HepG2 (cell line): ENCODE data around the gene ZNF254. TPM values are rescaled to one million over a fixed set of nuclear protein-coding genes. Genes with fewer than 3 reads are reported as not detected.

ENCODE experiments used
- ATAC-seq: fragments of 200-7000 bp; cut with Tn5 transposase; 3 replicates; pipeline ENCODE4 v1.9.1; 2020; ENCODE audit warnings: mild to moderate bottlenecking, moderate library complexity
- BruUV-seq: library from RNA; stranded (reverse); fragments of 400-500 nt; replicated peaks from 2 replicates; lab custom pipeline; 2021; lab: Mats Ljungman, UMichigan
- CTCF ChIA-PET: fragments of 300-600 bp; formaldehyde crosslinking; extraction: SDS; loops from one replicate; lab custom pipeline; 2021; ENCODE audit warnings: low total read pairs, inconsistent platforms, low intra/inter-chr PET ratio; lab: Yijun Ruan, JAX
- POLR2A ChIA-PET: fragments of 350-600 bp; sonication (Branson Sonifier 250); formaldehyde crosslinking; loops from one replicate; lab custom pipeline; 2020; ENCODE audit warnings: antibody characterized with exemption, inconsistent platforms; lab: Yijun Ruan, JAX
- DNase-seq: peaks from one replicate; pipeline ENCODE4 v3.0.0-alpha.2; 2015; ENCODE audit warnings: low spot score
- FAIRE-seq: peaks from 3 replicates; lab custom pipeline; 2011; peaks lifted over from hg19 to GRCh38; lab: Jason Lieb, UNC
- H2AFZ ChIP-seq: one replicate; pipeline ENCODE4 v1.6.1; 2011; ENCODE audit warnings: low read length, inconsistent platforms
- H3K27ac ChIP-seq: fragments of 300-600 bp; 3 replicates; pipeline ENCODE4 v1.8.0; 2011; ENCODE audit warnings: mixed run types, mild to moderate bottlenecking, mixed read lengths, low read length, inconsistent platforms; ENCODE audit not compliant: insufficient read depth; ENCODE audit errors: extremely low read length
- H3K27me3 ChIP-seq, 2 experiments: fragments of 200-600 bp in 1 of 2; 2 replicates in 1 of 2; 3 replicates in 1 of 2; pipeline versions ENCODE4 v1.6.0 to v1.8.0; 2011; ENCODE audit warnings: low read length in 2 of 2, mild to moderate bottlenecking in 2 of 2, moderate library complexity in 2 of 2, inconsistent platforms in 1 of 2; ENCODE audit not compliant: insufficient read depth in 2 of 2, control insufficient read depth in 1 of 2
- H3K36me3 ChIP-seq, 2 experiments: fragments of 200-600 bp in 1 of 2; replicated peaks in 1 of 2; 2 replicates in 1 of 2; 3 replicates in 1 of 2; pipeline versions ENCODE4 v1.5.1 to v1.8.0; 2011; ENCODE audit warnings: low read length in 2 of 2, inconsistent platforms in 1 of 2; ENCODE audit not compliant: insufficient read depth in 2 of 2, control insufficient read depth in 1 of 2
- H3K4me1 ChIP-seq: 2 replicates; pipeline ENCODE4 v1.5.1; 2012; ENCODE audit warnings: low read length, inconsistent platforms; ENCODE audit not compliant: insufficient read depth
- H3K4me2 ChIP-seq: 2 replicates; pipeline ENCODE4 v1.6.0; 2011; ENCODE audit warnings: low read depth, low read length, inconsistent platforms
- H3K4me3 ChIP-seq, 3 experiments: fragments of 200-600 bp in 1 of 3; sonication (generic), shearing (Covaris generic) in 1 of 3; replicated peaks in 1 of 3; 2 replicates each; pipeline ENCODE4 v1.5.1; 2011 to 2016; ENCODE audit warnings: low read length in 3 of 3, inconsistent platforms in 2 of 3, low read depth in 2 of 3, mild to moderate bottlenecking in 2 of 3, control low read depth in 1 of 3, mixed read lengths in 1 of 3; ENCODE audit not compliant: insufficient read depth in 1 of 3
- H3K79me2 ChIP-seq: one replicate; pipeline ENCODE4 v1.6.1; 2011; ENCODE audit warnings: low read length, inconsistent platforms; ENCODE audit not compliant: insufficient read depth
- H3K9ac ChIP-seq: 2 replicates; pipeline ENCODE4 v1.6.0; 2011; ENCODE audit warnings: mild to moderate bottlenecking, low read depth, low read length, inconsistent platforms; ENCODE audit not compliant: insufficient read depth
- H3K9me3 ChIP-seq: 2 replicates; pipeline ENCODE4 v1.5.1; 2012; ENCODE audit warnings: mild to moderate bottlenecking, low read length
- H4K20me1 ChIP-seq: 2 replicates; pipeline ENCODE4 v1.6.0; 2011; ENCODE audit warnings: inconsistent platforms, mild to moderate bottlenecking, low read length, moderate library complexity; ENCODE audit not compliant: insufficient read depth
- CEBPZ ChIP-seq: IDR thresholded peaks from 2 replicates; pipeline ENCODE4 v1.6.1; 2012; ENCODE audit warnings: low read length, improper control_type of control experiment
- ETS1 ChIP-seq: sonication (generic); formaldehyde crosslinking; IDR thresholded peaks from 2 replicates; pipeline ENCODE4 v1.4.0; 2020; ENCODE audit warnings: missing genetic modification reagents
- HDAC2 ChIP-seq: sonication (generic); formaldehyde crosslinking; IDR thresholded peaks from 2 replicates; pipeline ENCODE4 v1.4.0; 2020; ENCODE audit warnings: missing genetic modification reagents
- IRF2 ChIP-seq: IDR thresholded peaks from 2 replicates; pipeline ENCODE4 v1.6.1; 2018; ENCODE audit warnings: missing genetic modification reagents, missing compliant biosample characterization
- KDM4B ChIP-seq: sonication (generic); formaldehyde crosslinking; IDR thresholded peaks from 2 replicates; pipeline ENCODE4 v1.4.0; 2020; ENCODE audit warnings: missing genetic modification reagents
- MTERF4 ChIP-seq: sonication (generic); formaldehyde crosslinking; IDR thresholded peaks from 2 replicates; pipeline ENCODE4 v1.8.0; 2023; ENCODE audit warnings: mild to moderate bottlenecking, missing genetic modification reagents
- ZBTB40 ChIP-seq, 2 experiments: fragments of 450-650 bp in 1 of 2; sonication (generic) in 1 of 2; formaldehyde crosslinking in 1 of 2; IDR thresholded peaks; 2 replicates each; pipeline versions ENCODE4 v1.6.1 to v1.8.0; 2016 to 2022; ENCODE audit warnings: antibody characterized with exemption in 1 of 2, mild to moderate bottlenecking in 1 of 2, missing genetic modification reagents in 1 of 2
- ZNF468 ChIP-seq: sonication (generic); formaldehyde crosslinking; IDR thresholded peaks from 2 replicates; pipeline ENCODE4 v1.8.0; 2022; ENCODE audit warnings: mild to moderate bottlenecking, moderate library complexity, missing genetic modification reagents
- WGBS: methylation state at CpG from one replicate; pipeline ENCODE4 v1.1.6; 2017; ENCODE audit warnings: low lambda C conversion rate; 5-methylcytosine and 5-hydroxymethylcytosine counted together
- in situ Hi-C: cut with HindIII; loops from 2 replicates; pipeline ENCODE4 v1.10.0; 2017; ENCODE audit warnings: low pct_unique_long_range_greater_than_20kb; ENCODE audit not compliant: extremely low pct_ligation_motif_present
- intact Hi-C: fragments of 100-400 bp; cut with micrococcal nuclease; formaldehyde crosslinking; loops from one replicate; pipeline ENCODE4 v1.10.0; 2022; ENCODE audit not compliant: unreplicated experiment
- polyA plus RNA-seq, 8 experiments: library from polyadenylated mRNA; depleted of rRNA in 3 of 8; stranded (reverse) in 7 of 8; unstranded in 1 of 8; fragments of >200 nt; fragmentation: Illumina TruSeq in 4 of 8; extraction: Trizol in 4 of 8; gene quantifications; 2 replicates each; pipeline versions ENCODE4 v1.2.1 to v1.2.3, GENCODE V29; 2011 to 2016; ENCODE audit warnings: low read depth in 4 of 8, missing spikeins in 1 of 8, mixed read lengths in 1 of 8; ENCODE audit not compliant: insufficient read depth in 1 of 8
- total RNA-seq, 5 experiments: library from RNA; depleted of rRNA; stranded (reverse); fragments of >200 nt; fragmentation: Illumina TruSeq; extraction: Trizol; gene quantifications; 2 replicates each; pipeline ENCODE4 v1.2.3, GENCODE V29; 2016; ENCODE audit warnings: low read depth in 1 of 5

The ZNF254 gene
- total and polyA plus RNA-seq, 2 of the 13 experiments (the other 11 are each of a cell fraction or from before 2014, with no cell fraction given), result 2.6 to 4.6 TPM

- no peak for TF ChIP-seq ETS1
Observed at GRCh38 chr19:24177686-24178085, 90.7 kb downstream of the ZNF254 start (continued).

- H3K9me3 ChIP-seq, result peaks cover 24% of the 10 kb centered on the region
- H3K4me1 ChIP-seq, result no peaks in the 10 kb centered on the region
- H3K27ac ChIP-seq, result no peak overlapping the region
- no peaks in the 10 kb centered on the region for H3K27me3 ChIP-seq
- CTCF ChIA-PET, result no interaction called here
- no CpG with 5 or more reads among the region's 17 CpGs for WGBS
- H3K9ac ChIP-seq, result no peak overlapping the region
- no peak overlapping the region for H3K4me2 ChIP-seq
- H3K79me2 ChIP-seq, result no peaks in the 10 kb centered on the region
- DNase-seq (no peak), FAIRE-seq (no peak), ATAC-seq (no peak)
- in situ Hi-C loops, result no loop called here
- BruUV-seq, result no TSS peak
- no peaks in the 10 kb centered on the region for H4K20me1 ChIP-seq
- intact Hi-C loops, result no loop called here
- H3K4me3 ChIP-seq, result no peak overlapping the region
- POLR2A ChIA-PET, result no interaction called here
- no peaks in the 10 kb centered on the region for H3K36me3 ChIP-seq
- no peak overlapping the region for H2AFZ ChIP-seq
- TF ChIP-seq MTERF4 (CRISPR knock-in tag) (no peak), ZBTB40 (IDR thresholded peaks at IDR 0.05) (no peak), ZBTB40 (CRISPR knock-in tag; IDR thresholded peaks at IDR 0.05) (no peak), IRF2 (CRISPR knock-in tag) (no peak), ZNF468 (no peak), KDM4B (CRISPR knock-in tag) (no peak), CEBPZ (no peak), HDAC2 (CRISPR knock-in tag) (no peak)
Observed at GRCh38 chr19:24178207-24178606, 91.2 kb downstream of the ZNF254 start.
